Measurements from ENCODE around the gene CACNA2D1. TPM values are rescaled to one million over a fixed set of nuclear protein-coding genes. Genes with fewer than 3 reads are reported as not detected.
A peak's percentile ranks its signal among the peaks of the same experiment; 100 is the strongest.

CACNA2D1 gene
- total RNA-seq, 1 experiment from 2014 or later = 5.8 TPM

DNA sequence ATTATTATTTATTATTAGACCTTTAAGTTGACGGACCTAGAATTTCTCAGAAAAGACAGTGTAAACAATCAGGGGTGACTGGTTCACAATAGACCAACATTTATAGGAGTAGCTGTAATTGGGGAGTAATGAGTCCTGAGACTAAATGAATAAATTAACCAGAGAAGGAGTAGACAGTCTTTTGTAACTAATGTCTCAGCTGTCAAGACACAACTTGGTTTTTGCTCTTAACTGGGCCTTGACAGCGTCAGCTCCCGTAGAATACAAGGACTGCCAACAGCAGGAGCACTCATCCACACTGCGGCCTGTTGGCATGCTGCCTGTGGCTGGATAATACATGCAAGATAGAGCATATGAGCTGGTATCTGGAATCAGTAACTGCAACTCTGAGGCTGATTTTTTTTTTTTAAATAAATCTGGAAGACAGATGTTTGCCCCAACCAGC is 123.9 kb downstream of the CACNA2D1 start:
- in situ Hi-C loops (cut with HindIII; ENCODE audit: low pct_unique_long_range_greater_than_20kb, low sequenced_read_pairs) = no loop called here
- no peak for DNase-seq (ENCODE audit: low read depth)

DNA sequence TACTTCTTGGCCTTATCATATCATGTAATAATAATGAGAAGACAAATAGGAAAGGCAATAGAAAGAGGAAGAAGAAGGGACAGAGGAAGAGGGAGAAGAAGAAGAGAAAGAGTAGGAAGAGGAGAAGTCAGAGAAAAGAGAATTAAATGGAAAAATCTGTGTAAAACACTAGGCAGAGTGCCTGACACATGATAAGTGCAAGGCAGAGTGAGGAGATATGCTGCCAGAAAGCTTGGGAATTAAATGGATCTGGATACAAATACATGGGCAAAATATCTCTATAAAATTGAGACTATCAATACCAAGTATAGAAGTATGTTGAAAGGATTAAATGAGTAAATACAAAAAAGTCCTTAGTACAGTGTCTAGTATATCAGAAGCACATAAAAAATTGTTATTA is 124.8 kb downstream of the CACNA2D1 start:
- in situ Hi-C loops (cut with HindIII; ENCODE audit: low pct_unique_long_range_greater_than_20kb, low sequenced_read_pairs) = no loop called here
- no peak for DNase-seq (ENCODE audit: low read depth)

DNA sequence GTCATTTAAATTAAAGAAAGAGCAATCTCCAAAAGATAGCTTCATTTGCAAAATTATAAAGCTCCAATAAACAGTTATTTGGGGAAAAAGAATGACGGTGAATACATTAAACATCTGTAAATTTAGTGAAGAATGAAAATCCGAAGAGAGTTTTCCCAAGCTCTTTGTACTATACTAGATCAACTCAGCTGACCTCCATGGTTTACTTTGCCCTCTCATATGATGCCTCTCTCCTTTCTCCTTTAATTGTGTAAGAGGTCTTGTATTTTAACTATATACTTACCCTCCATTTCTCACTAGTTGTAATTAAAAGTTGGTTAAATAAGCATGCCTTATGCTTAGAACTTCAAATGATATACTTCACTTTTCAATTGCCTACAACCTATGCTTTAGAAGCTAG is 125.8 kb downstream of the CACNA2D1 start:
- no peak for DNase-seq (ENCODE audit: low read depth)
- in situ Hi-C loops (cut with HindIII; ENCODE audit: low pct_unique_long_range_greater_than_20kb, low sequenced_read_pairs) = no loop called here

GRCh38 chr7:82317257-82317721 is 126.3 kb downstream of the CACNA2D1 start:
- in situ Hi-C loops (cut with HindIII; ENCODE audit: low pct_unique_long_range_greater_than_20kb, low sequenced_read_pairs) = no loop called here
- DNase-seq (ENCODE audit: low read depth) = peak; percentile 5

DNA sequence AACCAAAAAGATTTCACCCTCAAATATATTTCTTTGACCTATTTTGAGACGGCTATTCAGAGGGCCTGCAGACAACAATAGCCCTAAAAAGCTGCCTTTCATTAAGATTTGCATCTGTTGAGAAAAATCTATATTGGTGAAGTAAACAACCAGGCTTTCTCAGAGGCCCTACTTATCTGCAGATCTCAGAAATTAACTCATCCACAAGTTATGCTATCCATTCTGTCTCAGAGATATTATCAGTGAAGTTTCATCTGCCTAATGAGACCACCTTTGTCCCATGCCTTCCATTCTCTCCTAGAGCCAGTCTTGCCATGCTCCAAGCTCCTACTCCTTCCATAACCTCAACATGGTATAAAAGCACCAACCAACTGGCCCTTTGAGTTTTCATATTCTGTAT is 130.3 kb downstream of the CACNA2D1 start:
- in situ Hi-C loops (cut with HindIII; ENCODE audit: low pct_unique_long_range_greater_than_20kb, low sequenced_read_pairs) = no loop called here
- DNase-seq (ENCODE audit: low read depth) = no peak

- in situ Hi-C loops (cut with HindIII; ENCODE audit: low pct_unique_long_range_greater_than_20kb, low sequenced_read_pairs) = no loop called here
- DNase-seq (ENCODE audit: low read depth) = no peak
Observed at GRCh38 chr7:82312646-82313045, 130.9 kb downstream of the CACNA2D1 start.

DNA sequence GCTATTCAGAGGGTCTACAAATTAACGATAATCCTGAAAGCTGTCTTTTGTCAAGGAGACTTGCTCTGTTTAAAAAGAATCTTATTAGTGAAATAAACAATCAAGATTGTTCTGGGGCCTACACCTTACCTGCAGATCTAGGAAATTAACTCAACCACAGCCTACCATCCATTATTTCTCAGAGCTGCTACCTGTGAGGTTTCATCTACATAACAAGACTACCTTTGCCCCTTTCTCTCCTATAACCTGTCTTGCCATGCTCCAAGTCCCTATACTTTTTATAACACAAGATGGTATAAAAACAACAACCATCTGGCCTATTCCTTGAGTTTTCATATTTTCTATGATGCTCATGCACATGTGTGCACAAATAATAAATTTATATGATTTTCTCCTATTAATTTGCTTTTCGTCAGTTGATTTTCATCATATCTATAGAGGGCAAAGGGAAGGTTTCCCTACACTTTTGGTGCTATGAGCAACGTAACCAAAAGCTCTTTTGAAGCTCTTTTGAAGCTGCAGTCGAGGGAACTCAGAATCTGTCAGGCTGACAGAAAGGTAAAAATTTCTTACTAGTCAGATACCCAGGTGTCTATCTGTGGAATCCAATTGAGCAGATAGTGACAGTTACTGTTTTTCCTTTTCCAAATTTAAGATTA is 138.1 kb downstream of the CACNA2D1 start:
- in situ Hi-C loops (cut with HindIII; ENCODE audit: low pct_unique_long_range_greater_than_20kb, low sequenced_read_pairs) = no loop called here
- no peak for DNase-seq (ENCODE audit: low read depth)

DNA sequence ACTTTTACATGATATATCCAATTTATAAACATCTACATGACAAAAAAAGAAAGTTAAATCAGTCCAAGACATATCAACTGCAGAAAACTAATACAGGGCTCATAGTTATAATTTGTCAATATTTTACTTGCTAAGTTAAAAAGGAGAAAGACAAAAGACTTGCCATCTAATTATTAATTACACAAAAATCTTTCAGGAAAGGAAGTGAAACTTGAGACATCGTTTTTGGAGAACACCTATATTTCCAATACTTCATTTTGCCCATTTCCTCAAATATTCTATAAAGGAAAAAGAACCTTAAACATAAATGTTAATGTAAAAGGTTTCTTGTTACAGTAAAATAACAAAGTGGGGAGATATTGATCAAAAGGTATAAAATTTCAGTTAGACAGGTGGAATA is 148.7 kb downstream of the CACNA2D1 start:
- in situ Hi-C loops (cut with HindIII; ENCODE audit: low pct_unique_long_range_greater_than_20kb, low sequenced_read_pairs) = no loop called here
- DNase-seq (ENCODE audit: low read depth) = no peak

DNA sequence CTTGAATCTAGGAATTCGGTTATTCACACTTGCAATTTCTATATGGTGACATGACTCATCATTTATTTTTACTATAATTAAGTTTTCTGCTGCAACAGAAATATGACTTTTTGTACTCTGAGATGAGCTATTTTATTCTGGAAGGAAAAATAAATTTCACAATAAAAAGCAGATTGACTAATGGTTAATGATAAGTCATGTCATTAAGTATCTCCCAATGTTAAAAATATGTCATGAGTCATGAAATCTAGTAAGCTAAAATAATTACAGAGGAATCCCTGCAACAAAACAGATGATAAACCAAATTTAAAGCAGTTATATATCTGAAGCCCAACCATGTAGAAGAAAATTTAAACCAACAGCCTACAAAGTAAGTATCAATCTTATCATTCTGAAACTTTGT is 149.2 kb downstream of the CACNA2D1 start:
- in situ Hi-C loops (cut with HindIII; ENCODE audit: low pct_unique_long_range_greater_than_20kb, low sequenced_read_pairs) = no loop called here
- DNase-seq (ENCODE audit: low read depth) = no peak

DNA sequence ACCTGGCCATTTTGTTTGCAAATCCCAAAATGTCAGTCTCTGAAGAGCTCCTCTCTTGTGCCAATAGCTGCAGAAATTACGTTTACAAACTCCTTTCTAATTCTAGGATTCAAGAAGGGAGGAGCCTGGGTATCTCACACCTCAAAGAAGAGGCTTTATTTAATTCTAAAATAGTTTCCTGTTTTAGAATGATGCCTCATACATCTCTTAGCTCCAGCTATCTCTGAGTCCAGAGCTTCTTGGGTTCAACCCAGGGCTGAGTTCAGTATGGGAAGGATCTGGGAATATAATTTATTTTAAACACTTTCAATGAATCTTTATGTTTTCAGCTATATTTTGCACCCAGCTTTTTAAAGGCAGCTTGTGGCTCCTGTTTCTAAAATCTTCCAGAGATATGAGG is 150.1 kb downstream of the CACNA2D1 start:
- in situ Hi-C loops (cut with HindIII; ENCODE audit: low pct_unique_long_range_greater_than_20kb, low sequenced_read_pairs) = no loop called here
- DNase-seq (ENCODE audit: low read depth) = no peak

DNA sequence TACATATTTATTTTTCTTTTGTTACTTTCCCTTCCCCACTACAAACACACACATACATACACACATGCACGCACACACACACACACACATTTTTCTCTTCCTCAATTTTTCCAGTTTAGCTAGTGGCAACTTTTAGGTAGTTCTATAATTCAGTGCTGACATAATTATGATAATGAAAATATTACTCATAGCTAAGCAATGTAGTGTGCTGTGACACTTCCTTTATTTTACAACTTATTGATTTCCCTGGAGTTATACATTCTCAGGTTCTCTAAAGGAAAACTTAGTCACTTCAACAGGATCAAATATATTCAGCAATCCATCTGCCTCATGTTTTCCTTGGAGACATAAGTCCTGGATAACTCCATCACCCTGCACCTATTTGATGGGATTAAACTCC is 151.6 kb downstream of the CACNA2D1 start:
- in situ Hi-C loops (cut with HindIII; ENCODE audit: low pct_unique_long_range_greater_than_20kb, low sequenced_read_pairs) = no loop called here
- DNase-seq (ENCODE audit: low read depth) = no peak

DNA sequence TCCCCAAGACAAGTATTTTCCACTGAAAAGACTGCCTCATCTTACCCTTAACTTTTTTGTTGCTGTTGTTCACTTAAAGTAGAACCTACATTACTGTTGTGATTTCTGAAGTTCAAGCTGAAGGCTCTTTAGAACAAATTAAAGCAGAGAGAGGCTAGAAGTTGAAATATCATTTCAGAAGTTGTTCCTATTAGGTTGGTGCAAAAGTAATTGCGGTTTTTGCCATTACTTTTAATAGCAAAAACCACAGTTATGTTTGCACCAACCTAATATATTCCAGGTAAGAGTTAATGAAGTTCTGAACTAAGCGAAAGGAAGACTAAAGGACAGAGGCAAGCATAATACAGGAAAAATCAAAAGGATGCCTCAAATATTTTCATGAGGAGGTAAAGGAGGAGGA is 153.7 kb downstream of the CACNA2D1 start:
- in situ Hi-C loops (cut with HindIII; ENCODE audit: low pct_unique_long_range_greater_than_20kb, low sequenced_read_pairs) = no loop called here

GRCh38 chr7:82289152-82289535 is 154.4 kb downstream of the CACNA2D1 start:
- in situ Hi-C loops (cut with HindIII; ENCODE audit: low pct_unique_long_range_greater_than_20kb, low sequenced_read_pairs) = no loop called here

More for the DNA sequence above, 153.7 kb downstream of the CACNA2D1 start:
- no peak for DNase-seq (ENCODE audit: low read depth)

GRCh38 chr7:82286798-82287140 is 156.8 kb downstream of the CACNA2D1 start:
- DNase-seq (ENCODE audit: low read depth) = no peak
- in situ Hi-C loops (cut with HindIII; ENCODE audit: low pct_unique_long_range_greater_than_20kb, low sequenced_read_pairs) = no loop called here

More at GRCh38 chr7:82289152-82289535, 154.4 kb downstream of the CACNA2D1 start:
- DNase-seq (ENCODE audit: low read depth) = no peak

DNA sequence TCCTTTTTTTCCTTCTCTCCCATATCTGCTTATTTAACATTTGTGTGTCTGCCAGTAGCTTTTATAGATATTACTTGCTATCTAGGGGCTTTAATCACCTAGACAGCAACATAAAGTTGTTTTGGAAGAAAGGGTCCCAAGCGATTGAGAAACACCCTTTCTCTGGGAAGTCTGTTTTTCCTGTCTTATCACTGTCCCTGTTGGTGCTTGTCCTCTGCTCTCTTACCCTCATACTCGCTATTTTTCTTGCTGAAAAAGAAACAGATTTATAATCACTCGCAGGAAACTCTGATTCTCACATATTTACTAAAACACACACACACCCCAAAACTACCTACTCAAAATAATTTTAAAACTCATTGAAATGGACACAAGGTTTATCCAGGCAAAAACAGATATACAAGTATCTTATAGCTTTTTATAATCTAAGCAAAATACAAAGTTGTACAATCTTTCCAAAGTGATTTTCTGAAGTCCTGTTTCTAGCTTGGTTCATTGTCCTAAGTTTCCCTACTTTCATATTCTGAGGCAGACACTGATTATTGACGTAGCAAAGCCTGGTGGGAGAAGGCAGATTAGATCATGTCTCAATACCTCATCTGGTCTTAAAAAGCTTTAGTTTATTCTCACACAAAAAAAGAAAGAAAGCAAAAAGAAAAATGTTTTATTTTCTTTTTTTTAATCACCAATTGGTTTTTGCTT is 157.3 kb downstream of the CACNA2D1 start:
- DNase-seq (ENCODE audit: low read depth) = no peak

GRCh38 chr7:82284936-82285519 is 158.5 kb downstream of the CACNA2D1 start:
- DNase-seq (ENCODE audit: low read depth) = no peak
- in situ Hi-C loops (cut with HindIII; ENCODE audit: low pct_unique_long_range_greater_than_20kb, low sequenced_read_pairs) = no loop called here

More for the DNA sequence above, 157.3 kb downstream of the CACNA2D1 start:
- in situ Hi-C loops (cut with HindIII; ENCODE audit: low pct_unique_long_range_greater_than_20kb, low sequenced_read_pairs) = no loop called here

DNA sequence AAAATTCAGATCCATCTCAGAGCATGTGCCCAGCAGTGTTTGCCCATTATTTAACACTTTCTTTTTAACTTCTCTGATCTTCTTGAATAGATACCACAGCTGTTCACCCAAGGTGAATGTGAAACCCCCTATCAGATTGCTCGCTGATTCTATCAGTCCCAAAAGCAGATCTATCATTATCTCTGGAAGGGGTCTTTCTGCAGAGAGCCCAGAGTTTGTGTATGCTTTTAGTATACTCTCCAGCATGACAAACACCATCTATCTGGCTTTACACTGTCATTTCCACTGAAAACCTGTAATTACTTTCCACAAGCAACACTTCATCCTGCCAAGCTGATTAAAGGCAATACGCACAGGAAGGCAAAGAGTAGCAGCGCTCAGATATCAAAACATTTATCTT is 168.2 kb downstream of the CACNA2D1 start:
- no peak for DNase-seq (ENCODE audit: low read depth)
- in situ Hi-C loops (cut with HindIII; ENCODE audit: low pct_unique_long_range_greater_than_20kb, low sequenced_read_pairs) = no loop called here

DNA sequence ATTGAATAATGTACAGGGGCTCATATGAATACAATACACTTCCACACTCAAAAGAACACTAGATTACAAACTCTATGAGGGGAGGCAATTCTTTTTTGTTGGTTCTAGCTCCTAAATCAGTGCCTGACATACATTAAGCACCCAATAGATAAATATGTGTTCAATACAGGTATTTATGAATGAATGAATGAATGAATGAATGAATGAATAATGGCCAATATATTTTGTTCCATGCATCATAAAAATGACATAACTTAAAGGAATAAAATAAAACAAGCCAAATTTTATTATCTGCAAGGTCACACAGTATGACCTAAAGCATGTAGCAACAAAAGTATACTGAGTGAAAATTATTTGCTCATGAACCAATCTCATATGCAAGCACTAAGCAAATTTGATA is 168.9 kb downstream of the CACNA2D1 start:
- DNase-seq (ENCODE audit: low read depth) = no peak
- in situ Hi-C loops (cut with HindIII; ENCODE audit: low pct_unique_long_range_greater_than_20kb, low sequenced_read_pairs) = no loop called here

DNA sequence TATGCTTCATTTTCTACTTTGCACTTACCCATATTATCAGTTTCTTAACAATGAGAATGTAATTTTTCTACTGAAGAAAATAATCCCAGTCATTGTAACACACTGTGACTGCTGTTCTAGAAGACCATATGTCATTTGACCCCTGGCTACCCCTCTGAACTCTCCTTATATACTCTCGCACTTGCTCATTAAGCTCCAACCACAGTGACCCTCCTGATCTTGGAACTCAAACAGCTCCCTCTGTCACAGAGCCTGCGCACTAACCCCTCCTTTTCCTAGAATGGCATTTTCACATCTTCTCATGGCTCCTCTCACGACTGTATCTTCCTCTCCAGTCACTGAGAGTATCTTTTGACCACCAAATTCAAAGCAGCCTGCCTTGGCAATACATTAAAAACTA is 169.7 kb downstream of the CACNA2D1 start:
- in situ Hi-C loops (cut with HindIII; ENCODE audit: low pct_unique_long_range_greater_than_20kb, low sequenced_read_pairs) = no loop called here
- no peak for DNase-seq (ENCODE audit: low read depth)

- no peak for DNase-seq (ENCODE audit: low read depth)
- in situ Hi-C loops (cut with HindIII; ENCODE audit: low pct_unique_long_range_greater_than_20kb, low sequenced_read_pairs) = no loop called here
Observed at GRCh38 chr7:82270870-82271269, 172.7 kb downstream of the CACNA2D1 start.
